Stimulated activated CD4-positive, alpha-beta T cell treated with anti-CD3 and anti-CD28 coated beads, TNF-alpha, amount 100 ng/mL, for 1 hour (primary cell): ENCODE data around the gene CAPN11.
A peak's percentile ranks its signal among the peaks of the same experiment; 100 is the strongest.

ENCODE experiments used
- DNase-seq, 3 donors: peaks; one replicate each; pipeline ENCODE4 v3.0.0-alpha.2; 2020; ENCODE audit warnings: low read depth in 3 of 3, low spot score in 1 of 3

Gene CAPN11

GRCh38 chr6:44154067-44154466 lies 4.6 kb upstream of the CAPN11 start:
- DNase-seq: no peak

GRCh38 chr6:44156494-44157151 lies 2.0 kb upstream of the CAPN11 start:
- DNase-seq: no peak

- no peak for DNase-seq
These were observed 1.5 kb upstream of the CAPN11 start for GRCh38 chr6:44157152-44157521.

GRCh38 chr6:44161997-44162338 lies 3.3 kb downstream of the CAPN11 start:
- no peak for DNase-seq

- no peak for DNase-seq
These were observed 4.4 kb downstream of the CAPN11 start for GRCh38 chr6:44162876-44163625.

GRCh38 chr6:44166116-44166515 lies 7.5 kb downstream of the CAPN11 start:
- no peak for DNase-seq

GRCh38 chr6:44166591-44167184 lies 8.1 kb downstream of the CAPN11 start:
- DNase-seq: no peak

- no peak for DNase-seq
These were observed 8.9 kb downstream of the CAPN11 start for GRCh38 chr6:44167567-44167966.

GRCh38 chr6:44169154-44169553 lies 10.5 kb downstream of the CAPN11 start:
- DNase-seq: no peak

- no peak for DNase-seq
These were observed 11.4 kb downstream of the CAPN11 start for GRCh38 chr6:44169886-44170570.

- no peak for DNase-seq
These were observed 13.4 kb downstream of the CAPN11 start for GRCh38 chr6:44171899-44172546.

- peak; percentile 40 to 68 (median 50) for DNase-seq
These were observed 14.3 kb downstream of the CAPN11 start for GRCh38 chr6:44172731-44173500.

- no peak for DNase-seq
These were observed 17.6 kb downstream of the CAPN11 start for GRCh38 chr6:44176130-44176761.

- DNase-seq: no peak
These were observed 18.3 kb downstream of the CAPN11 start for GRCh38 chr6:44176762-44177509.

GRCh38 chr6:44177691-44178423 lies 19.2 kb downstream of the CAPN11 start:
- no peak for DNase-seq

- no peak for DNase-seq
These were observed 19.9 kb downstream of the CAPN11 start for GRCh38 chr6:44178424-44179071.

GRCh38 chr6:44179072-44179536 lies 20.5 kb downstream of the CAPN11 start:
- DNase-seq: no peak

- no peak for DNase-seq
These were observed 21.0 kb downstream of the CAPN11 start for GRCh38 chr6:44179648-44180047.
